HepG2 (cell line): Measurements from ENCODE around the gene COX7C. TPM values are rescaled to one million over a fixed set of nuclear protein-coding genes. Genes with fewer than 3 reads are reported as not detected.
A peak's percentile ranks its signal among the peaks of the same experiment; 100 is the strongest.

Experiments
- FOXO4 ChIP-seq: sonication (generic); formaldehyde crosslinking; conservative IDR thresholded peaks from 2 replicates; pipeline ENCODE4 v1.8.1; 2023; ENCODE audit warnings: missing genetic modification reagents
- KLF13 ChIP-seq: sonication (generic); formaldehyde crosslinking; IDR thresholded peaks from 2 replicates; pipeline ENCODE4 v1.4.0; 2020; ENCODE audit warnings: mild to moderate bottlenecking, missing genetic modification reagents
- KMT2B ChIP-seq: IDR thresholded peaks from 2 replicates; pipeline ENCODE4 v1.6.1; 2016; ENCODE audit warnings: missing genetic modification reagents, missing compliant biosample characterization
- NR2F2 ChIP-seq: IDR thresholded peaks from 2 replicates; pipeline ENCODE4 v1.6.1; 2012; ENCODE audit warnings: low read depth, inconsistent platforms, borderline replicate concordance
- PPARG ChIP-seq: conservative IDR thresholded peaks from 2 replicates; pipeline ENCODE4 v1.6.1; 2016; ENCODE audit warnings: missing biosample characterization, missing genetic modification reagents
- SNAI1 ChIP-seq: sonication (generic); formaldehyde crosslinking; IDR thresholded peaks from 2 replicates; pipeline ENCODE4 v1.5.0; 2020; ENCODE audit warnings: mild to moderate bottlenecking, missing genetic modification reagents, borderline replicate concordance
- TOE1 ChIP-seq: sonication (generic); formaldehyde crosslinking; IDR thresholded peaks from 2 replicates; pipeline ENCODE4 v1.4.0; 2020; ENCODE audit warnings: mild to moderate bottlenecking, missing genetic modification reagents
- YEATS2 ChIP-seq: sonication (generic); formaldehyde crosslinking; IDR thresholded peaks from 2 replicates; pipeline ENCODE4 v1.4.0; 2020; ENCODE audit warnings: missing genetic modification reagents, borderline replicate concordance
- ZNF768 ChIP-seq: sonication (generic); formaldehyde crosslinking; IDR thresholded peaks from 2 replicates; pipeline ENCODE4 v1.4.0; 2020; ENCODE audit warnings: missing genetic modification reagents
- ZNF773 ChIP-seq: sonication (generic); formaldehyde crosslinking; IDR thresholded peaks from 2 replicates; pipeline ENCODE4 v1.4.0; 2020; ENCODE audit warnings: missing genetic modification reagents, borderline replicate concordance
- ZSCAN20 ChIP-seq: sonication (generic); formaldehyde crosslinking; IDR thresholded peaks from 2 replicates; pipeline ENCODE4 v1.4.0; 2020; ENCODE audit warnings: missing genetic modification reagents, mild to moderate bottlenecking, borderline replicate concordance
- polyA plus RNA-seq, 8 experiments: library from polyadenylated mRNA; depleted of rRNA in 3 of 8; stranded (reverse) in 7 of 8; unstranded in 1 of 8; fragments of >200 nt; fragmentation: Illumina TruSeq in 4 of 8; extraction: Trizol in 4 of 8; gene quantifications; 2 replicates each; pipeline versions ENCODE4 v1.2.1 to v1.2.3, GENCODE V29; 2011 to 2016; ENCODE audit warnings: low read depth in 4 of 8, missing spikeins in 1 of 8, mixed read lengths in 1 of 8; ENCODE audit not compliant: insufficient read depth in 1 of 8
- total RNA-seq, 5 experiments: library from RNA; depleted of rRNA; stranded (reverse); fragments of >200 nt; fragmentation: Illumina TruSeq; extraction: Trizol; gene quantifications; 2 replicates each; pipeline ENCODE4 v1.2.3, GENCODE V29; 2016; ENCODE audit warnings: low read depth in 1 of 5
- TF ChIP-seq, protein P1 (sequence below): sonication (generic); formaldehyde crosslinking; IDR thresholded peaks from 2 replicates; pipeline ENCODE4 v1.5.0; 2020; ENCODE audit warnings: mild to moderate bottlenecking, missing genetic modification reagents, borderline replicate concordance
- TF ChIP-seq, protein P2 (sequence below): sonication (generic); formaldehyde crosslinking; conservative IDR thresholded peaks from 2 replicates; pipeline ENCODE4 v1.4.0; 2020; ENCODE audit warnings: missing genetic modification reagents
- TF ChIP-seq, protein P3 (sequence below), 2 experiments: sonication (generic) in 1 of 2; formaldehyde crosslinking in 1 of 2; IDR thresholded peaks; 2 replicates each; pipeline versions ENCODE4 v1.4.0 to v1.6.1; 2018 to 2020; ENCODE audit warnings: missing genetic modification reagents in 2 of 2, borderline replicate concordance in 1 of 2, low read depth in 1 of 2, mild to moderate bottlenecking in 1 of 2, missing biosample characterization in 1 of 2
- TF ChIP-seq, protein P4 (sequence below): sonication (generic); formaldehyde crosslinking; conservative IDR thresholded peaks from 2 replicates; pipeline ENCODE4 v1.4.0; 2020; ENCODE audit warnings: missing genetic modification reagents

The COX7C gene
- total and polyA plus RNA-seq, 2 of the 13 experiments (the other 11 are each of a cell fraction or from before 2014, with no cell fraction given) = 538 to 635 TPM

DNA sequence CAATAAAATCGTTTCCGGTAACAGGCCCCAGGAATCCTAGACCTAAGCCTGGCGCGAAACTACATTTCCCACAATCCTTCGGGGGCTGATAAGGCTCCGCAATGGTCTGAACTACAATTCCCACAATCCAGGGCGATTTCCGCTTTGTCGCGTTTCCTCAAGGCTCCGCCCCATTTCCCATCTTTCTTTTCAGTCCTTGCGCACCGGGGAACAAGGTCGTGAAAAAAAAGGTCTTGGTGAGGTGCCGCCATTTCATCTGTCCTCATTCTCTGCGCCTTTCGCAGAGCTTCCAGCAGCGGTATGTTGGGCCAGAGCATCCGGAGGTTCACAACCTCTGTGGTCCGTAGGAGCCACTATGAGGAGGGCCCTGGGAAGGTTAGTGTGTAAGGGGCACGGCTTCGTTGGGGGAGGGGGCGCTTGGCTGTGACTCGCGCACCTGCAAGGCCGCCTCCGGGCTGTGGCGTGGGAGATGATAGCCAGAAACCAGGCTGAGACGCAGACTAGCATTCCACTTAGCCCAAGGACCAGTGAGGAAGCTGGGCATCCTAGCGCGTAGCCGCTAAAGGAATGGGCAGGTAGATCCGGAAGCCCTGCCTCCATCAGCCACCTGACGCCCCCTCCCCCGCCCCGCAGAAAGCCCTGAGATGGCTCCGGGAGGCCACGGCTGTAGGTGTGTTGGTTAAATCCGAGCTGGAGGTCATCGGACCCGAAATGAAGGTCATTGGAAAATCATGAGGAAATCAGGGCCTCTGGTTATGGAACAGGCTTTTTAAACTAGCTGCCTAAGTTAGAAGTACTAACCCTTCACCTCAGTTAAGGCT is at the start of gene COX7C (continued):
- no peak for TF ChIP-seq FOXO4 (CRISPR knock-in tag)
- no peak; the same call in 1 of the 2 replicates for TF ChIP-seq ZNF768 (CRISPR knock-in tag)
- peak; percentile 92 for TF ChIP-seq YEATS2
- TF ChIP-seq, protein P1, sequence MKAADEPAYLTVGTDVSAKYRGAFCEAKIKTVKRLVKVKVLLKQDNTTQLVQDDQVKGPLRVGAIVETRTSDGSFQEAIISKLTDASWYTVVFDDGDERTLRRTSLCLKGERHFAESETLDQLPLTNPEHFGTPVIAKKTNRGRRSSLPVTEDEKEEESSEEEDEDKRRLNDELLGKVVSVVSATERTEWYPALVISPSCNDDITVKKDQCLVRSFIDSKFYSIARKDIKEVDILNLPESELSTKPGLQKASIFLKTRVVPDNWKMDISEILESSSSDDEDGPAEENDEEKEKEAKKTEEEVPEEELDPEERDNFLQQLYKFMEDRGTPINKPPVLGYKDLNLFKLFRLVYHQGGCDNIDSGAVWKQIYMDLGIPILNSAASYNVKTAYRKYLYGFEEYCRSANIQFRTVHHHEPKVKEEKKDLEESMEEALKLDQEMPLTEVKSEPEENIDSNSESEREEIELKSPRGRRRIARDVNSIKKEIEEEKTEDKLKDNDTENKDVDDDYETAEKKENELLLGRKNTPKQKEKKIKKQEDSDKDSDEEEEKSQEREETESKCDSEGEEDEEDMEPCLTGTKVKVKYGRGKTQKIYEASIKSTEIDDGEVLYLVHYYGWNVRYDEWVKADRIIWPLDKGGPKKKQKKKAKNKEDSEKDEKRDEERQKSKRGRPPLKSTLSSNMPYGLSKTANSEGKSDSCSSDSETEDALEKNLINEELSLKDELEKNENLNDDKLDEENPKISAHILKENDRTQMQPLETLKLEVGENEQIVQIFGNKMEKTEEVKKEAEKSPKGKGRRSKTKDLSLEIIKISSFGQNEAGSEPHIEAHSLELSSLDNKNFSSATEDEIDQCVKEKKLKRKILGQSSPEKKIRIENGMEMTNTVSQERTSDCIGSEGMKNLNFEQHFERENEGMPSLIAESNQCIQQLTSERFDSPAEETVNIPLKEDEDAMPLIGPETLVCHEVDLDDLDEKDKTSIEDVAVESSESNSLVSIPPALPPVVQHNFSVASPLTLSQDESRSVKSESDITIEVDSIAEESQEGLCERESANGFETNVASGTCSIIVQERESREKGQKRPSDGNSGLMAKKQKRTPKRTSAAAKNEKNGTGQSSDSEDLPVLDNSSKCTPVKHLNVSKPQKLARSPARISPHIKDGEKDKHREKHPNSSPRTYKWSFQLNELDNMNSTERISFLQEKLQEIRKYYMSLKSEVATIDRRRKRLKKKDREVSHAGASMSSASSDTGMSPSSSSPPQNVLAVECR = peak; percentile 78
- 0 out of 2 replicates have a peak, but pooled peaks have one; percentile 61 for TF ChIP-seq SNAI1 (CRISPR knock-in tag)
- TF ChIP-seq, protein P2, sequence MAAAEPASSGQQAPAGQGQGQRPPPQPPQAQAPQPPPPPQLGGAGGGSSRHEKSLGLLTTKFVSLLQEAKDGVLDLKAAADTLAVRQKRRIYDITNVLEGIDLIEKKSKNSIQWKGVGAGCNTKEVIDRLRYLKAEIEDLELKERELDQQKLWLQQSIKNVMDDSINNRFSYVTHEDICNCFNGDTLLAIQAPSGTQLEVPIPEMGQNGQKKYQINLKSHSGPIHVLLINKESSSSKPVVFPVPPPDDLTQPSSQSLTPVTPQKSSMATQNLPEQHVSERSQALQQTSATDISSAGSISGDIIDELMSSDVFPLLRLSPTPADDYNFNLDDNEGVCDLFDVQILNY = no peak
- TF ChIP-seq KMT2B (CRISPR knock-in tag) = peak; percentile 73
- TF ChIP-seq KLF13 (CRISPR knock-in tag) = no peak
- TF ChIP-seq NR2F2 = no peak
- no peak; the same call in 1 of the 2 replicates for TF ChIP-seq PPARG (CRISPR knock-in tag)
- no peak for TF ChIP-seq ZNF773 (CRISPR knock-in tag)
- 0 out of 2 replicates have a peak, but pooled peaks have one; percentile 48 for TF ChIP-seq TOE1
- no peak for TF ChIP-seq ZSCAN20 (CRISPR knock-in tag)
- TF ChIP-seq, protein P3, sequence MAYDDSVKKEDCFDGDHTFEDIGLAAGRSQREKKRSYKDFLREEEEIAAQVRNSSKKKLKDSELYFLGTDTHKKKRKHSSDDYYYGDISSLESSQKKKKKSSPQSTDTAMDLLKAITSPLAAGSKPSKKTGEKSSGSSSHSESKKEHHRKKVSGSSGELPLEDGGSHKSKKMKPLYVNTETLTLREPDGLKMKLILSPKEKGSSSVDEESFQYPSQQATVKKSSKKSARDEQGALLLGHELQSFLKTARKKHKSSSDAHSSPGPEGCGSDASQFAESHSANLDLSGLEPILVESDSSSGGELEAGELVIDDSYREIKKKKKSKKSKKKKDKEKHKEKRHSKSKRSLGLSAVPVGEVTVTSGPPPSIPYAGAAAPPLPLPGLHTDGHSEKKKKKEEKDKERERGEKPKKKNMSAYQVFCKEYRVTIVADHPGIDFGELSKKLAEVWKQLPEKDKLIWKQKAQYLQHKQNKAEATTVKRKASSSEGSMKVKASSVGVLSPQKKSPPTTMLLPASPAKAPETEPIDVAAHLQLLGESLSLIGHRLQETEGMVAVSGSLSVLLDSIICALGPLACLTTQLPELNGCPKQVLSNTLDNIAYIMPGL (CRISPR knock-in tag; IDR thresholded peaks at IDR 0.05; ENCODE audit: borderline replicate concordance in 1 of 2, low read depth in 1 of 2) = peak; percentile 49 to 86; a peak in 3 of 4 replicates
- TF ChIP-seq, protein P4, sequence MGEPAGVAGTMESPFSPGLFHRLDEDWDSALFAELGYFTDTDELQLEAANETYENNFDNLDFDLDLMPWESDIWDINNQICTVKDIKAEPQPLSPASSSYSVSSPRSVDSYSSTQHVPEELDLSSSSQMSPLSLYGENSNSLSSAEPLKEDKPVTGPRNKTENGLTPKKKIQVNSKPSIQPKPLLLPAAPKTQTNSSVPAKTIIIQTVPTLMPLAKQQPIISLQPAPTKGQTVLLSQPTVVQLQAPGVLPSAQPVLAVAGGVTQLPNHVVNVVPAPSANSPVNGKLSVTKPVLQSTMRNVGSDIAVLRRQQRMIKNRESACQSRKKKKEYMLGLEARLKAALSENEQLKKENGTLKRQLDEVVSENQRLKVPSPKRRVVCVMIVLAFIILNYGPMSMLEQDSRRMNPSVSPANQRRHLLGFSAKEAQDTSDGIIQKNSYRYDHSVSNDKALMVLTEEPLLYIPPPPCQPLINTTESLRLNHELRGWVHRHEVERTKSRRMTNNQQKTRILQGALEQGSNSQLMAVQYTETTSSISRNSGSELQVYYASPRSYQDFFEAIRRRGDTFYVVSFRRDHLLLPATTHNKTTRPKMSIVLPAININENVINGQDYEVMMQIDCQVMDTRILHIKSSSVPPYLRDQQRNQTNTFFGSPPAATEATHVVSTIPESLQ (CRISPR knock-in tag) = no peak
